Fibroblast of skin of scalp (primary cell): ENCODE data around the gene SMPD4.
"Not testable (repeated sequence)": the region's sequence is repeated elsewhere in the genome, so short reads cannot be mapped to it uniquely, and the experiment has no call there.

ENCODE experiments used
- DNase-seq: peaks from one replicate; pipeline ENCODE4 v3.0.0-alpha.2; 2013

The SMPD4 gene

GRCh38 chr2:130155956-130156623, 25.3 kb downstream of the SMPD4 start:
- peak; percentile 53 for DNase-seq

- DNase-seq: no peak
Measured at GRCh38 chr2:130154773-130155765, 26.3 kb downstream of the SMPD4 start.

- not testable (repeated sequence) for DNase-seq
Measured at GRCh38 chr2:130154423-130154770, 27.0 kb downstream of the SMPD4 start.

- DNase-seq: not testable (repeated sequence)
Measured at GRCh38 chr2:130153721-130154422, 27.5 kb downstream of the SMPD4 start.

- no peak for DNase-seq
Measured at GRCh38 chr2:130152816-130153595, 28.4 kb downstream of the SMPD4 start.

GRCh38 chr2:130152136-130152815, 29.1 kb downstream of the SMPD4 start:
- not testable (repeated sequence) for DNase-seq

GRCh38 chr2:130151145-130151512, 30.3 kb downstream of the SMPD4 start:
- not testable (repeated sequence) for DNase-seq

- DNase-seq: no peak
Measured at GRCh38 chr2:130150181-130151144, 30.9 kb downstream of the SMPD4 start.

- not testable (repeated sequence) for DNase-seq
Measured at GRCh38 chr2:130148515-130148914, 32.9 kb downstream of the SMPD4 start.

GRCh38 chr2:130145006-130145414, 36.4 kb downstream of the SMPD4 start, which contains the start of gene CCDC74B:
Gene CCDC74B, minus strand, starts transcription at chr2:130145112. Its CDS starts 116 bp downstream, at chr2:130144996.
- peak; percentile 40 for DNase-seq

- DNase-seq: not testable (repeated sequence)
Measured at GRCh38 chr2:130143266-130144039, 37.9 kb downstream of the SMPD4 start.

- not testable (repeated sequence) for DNase-seq
Measured at GRCh38 chr2:130142396-130143265, 38.8 kb downstream of the SMPD4 start.

- DNase-seq: not testable (repeated sequence)
Measured at GRCh38 chr2:130141645-130142370, 39.6 kb downstream of the SMPD4 start.

GRCh38 chr2:130141002-130141401, 40.4 kb downstream of the SMPD4 start:
- not testable (repeated sequence) for DNase-seq

- not testable (repeated sequence) for DNase-seq
Measured at GRCh38 chr2:130140516-130140915, 40.9 kb downstream of the SMPD4 start.

GRCh38 chr2:130139331-130140280, 41.8 kb downstream of the SMPD4 start:
- not testable (repeated sequence) for DNase-seq
